Heart left ventricle (tissue), 16 donors: ENCODE measurements around the gene TACC3. TPM values are rescaled to one million over a fixed set of nuclear protein-coding genes. Genes with fewer than 3 reads are reported as not detected.

ENCODE experiments used
- ATAC-seq, 4 donors: fragments of 200-7000 bp; cut with Tn5 transposase; one replicate each; pipeline ENCODE4 v1.9.1; 2020 to 2022; ENCODE audit warnings: moderate library complexity in 4 of 4, mild to moderate bottlenecking in 3 of 4, moderate number of reproducible peaks in 1 of 4
- DNase-seq, 5 donors: peaks; one replicate each; pipeline ENCODE4 v3.0.0-alpha.2; 2020
- H3K27ac ChIP-seq, 12 donors: fragments of 200-600 bp; sonication (generic) in 4 of 12; one replicate each; pipeline versions ENCODE4 v1.5.0 to v1.8.0; 2016 to 2022; ENCODE audit warnings: mild to moderate bottlenecking in 2 of 12
- H3K27me3 ChIP-seq, 9 donors: fragments of 200-600 bp; sonication (generic) in 2 of 9; one replicate each; pipeline versions ENCODE4 v1.5.1 to v1.8.0; 2016 to 2022; ENCODE audit warnings: mild to moderate bottlenecking in 3 of 9
- H3K36me3 ChIP-seq, 9 donors: fragments of 200-600 bp; sonication (generic) in 2 of 9; one replicate each; pipeline versions ENCODE4 v1.5.0 to v1.8.0; 2018 to 2022; ENCODE audit warnings: mild to moderate bottlenecking in 2 of 9
- H3K4me1 ChIP-seq, 12 donors: fragments of 200-600 bp; sonication (generic) in 4 of 12; one replicate each; pipeline versions ENCODE4 v1.5.0 to v1.8.0; 2016 to 2022; ENCODE audit warnings: mild to moderate bottlenecking in 3 of 12
- H3K4me3 ChIP-seq, 12 donors: fragments of 200-600 bp; sonication (generic) in 4 of 12; one replicate each; pipeline versions ENCODE4 v1.5.0 to v1.8.0; 2017 to 2022; ENCODE audit warnings: mild to moderate bottlenecking in 9 of 12, moderate library complexity in 4 of 12
- H3K9me3 ChIP-seq, 12 donors: fragments of 200-600 bp; sonication (generic) in 4 of 12; one replicate each; pipeline versions ENCODE4 v1.5.0 to v1.8.0; 2016 to 2022; ENCODE audit warnings: mild to moderate bottlenecking in 1 of 12
- CTCF ChIP-seq, 12 donors: fragments of 200-600 bp; sonication (generic) in 4 of 12; IDR thresholded peaks; one replicate each; pipeline versions ENCODE4 v1.5.0 to v1.8.0; 2018 to 2022; ENCODE audit warnings: antibody characterized with exemption in 12 of 12, mild to moderate bottlenecking in 5 of 12
- POLR2A ChIP-seq, 2 donors: fragments of 450-650 bp; IDR thresholded peaks; one replicate each; pipeline ENCODE4 v1.6.1; 2017; ENCODE audit warnings: antibody characterized with exemption in 2 of 2, mild to moderate bottlenecking in 2 of 2, moderate library complexity in 2 of 2
- WGBS, 4 donors: extraction: QIAGEN DNeasy Blood & Tissue Kit in 2 of 4; methylation state at CpG; one replicate each; pipeline versions ENCODE4 v1.1.5 to v1.1.7; 2013 to 2018; 5-methylcytosine and 5-hydroxymethylcytosine counted together
- intact Hi-C, 10 donors: fragments of 100-400 bp; cut with DNase I; formaldehyde crosslinking; loops; one replicate each; pipeline versions ENCODE4 v1.11.1 to v1.14.2; 2022
- polyA plus RNA-seq, 2 donors: library from polyadenylated mRNA; stranded (reverse); fragments of 200-250 nt; gene quantifications; one replicate each; pipeline ENCODE4 v1.2.3, GENCODE V29; 2013
- total RNA-seq, 9 donors: library from RNA; depleted of rRNA in 2 of 9; stranded (reverse); fragments of >200 nt in 2 of 9; fragmentation: NEBNext Ultra II Directional in 3 of 9; extraction: Animal tissue kit (Norgen Biotek cat#: 25700) in 3 of 9; gene quantifications; one replicate each; pipeline versions ENCODE4 v1.1.0 to v1.2.4, GENCODE V29; 2016 to 2023
- donor health status: ischemic (EF 13 %, LVEDD 7.1; RV severe dilation, severe dysfunction).
- donor health status: healthy with polysubstance abuse.
- donor health status: DM: no; HTN: yes; CAD: no.
- donor health status: DM: no; HTN: no; CAD: no.
- donor health status: ischemic (EF 25% LVEDD 6.9; RV normal size, moderate dysfunction).
- donor health status: ischemic (EF 25% LVEDD 5.7; RV mildly dilated, moderate dysfunction).
- donor health status: healthy.
- donor health status: DM: yes; HTN: yes; CAD: no.
- donor health status: ischemic (EF 35%, LVEDD 5.7; RV mildly dilated, moderate dysfunction).
- donor health status: nonischemic (EF 11% LVEDD 7.7; RV severe dilation, severe dysfunction).
- donor health status: DM: yes; HTN: yes; CAD: no.
- donor health status: PGD.
- donor health status: ischemic (EF 29% LVEDD 5.4; RV normal size, mild dysfunction).
- donor health status: nonischemic (EF 23%, LVEDD 6.1; RV moderate dilation, normal function).

The TACC3 gene
- total and polyA plus RNA-seq, 11 donors, result 2.9 to 19.1 (median 6.1) TPM

- H3K4me3 ChIP-seq, result no peak overlapping the region
- H3K27me3 ChIP-seq, result no peaks in the 10 kb centered on the region
- 90 to 93% (median 91%) methylated on average over 15 to 17 of the region's 17 CpGs for WGBS, 4 donors
- ATAC-seq (no peak), DNase-seq (no peak)
- H3K9me3 ChIP-seq, result no peaks in the 10 kb centered on the region
- H3K4me1 ChIP-seq, result peaks cover 0 to 17% (median 7%) of the 10 kb centered on the region in 12 donors
- no peak for TF ChIP-seq CTCF (IDR thresholded peaks at IDR 0.05)
- no peak for TF ChIP-seq POLR2A (IDR thresholded peaks at IDR 0.05)
- intact Hi-C loops, result loop anchor here in 2 of 10 donors (5.0 kb wide), 2 partner anchors 37 to 42 kb away; partner anchors contain the start of gene FGFR3 (in 1 of the 2)
- H3K27ac ChIP-seq, result no peak overlapping the region
- no peaks in the 10 kb centered on the region for H3K36me3 ChIP-seq
Observed at GRCh38 chr4:1755297-1755696, 34.0 kb downstream of the TACC3 start.

GRCh38 chr4:1756079-1756478 is 34.8 kb downstream of the TACC3 start:
- DNase-seq (no peak), ATAC-seq (no peak)
- H3K4me3 ChIP-seq, result no peak overlapping the region
- WGBS, 4 donors, result 60 to 79% (median 69%) methylated on average over 8 to 18 of the region's 18 CpGs
- intact Hi-C loops, result loop anchor here in 2 of 10 donors (5.0 kb wide), 2 partner anchors 36 to 41 kb away; partner anchors contain the start of gene FGFR3 (in 1 of the 2)
- H3K27ac ChIP-seq, result no peak overlapping the region
- TF ChIP-seq POLR2A (IDR thresholded peaks at IDR 0.05) (no peak), CTCF (IDR thresholded peaks at IDR 0.05) (no peak)
- no peaks in the 10 kb centered on the region for H3K27me3 ChIP-seq
- no peaks in the 10 kb centered on the region for H3K36me3 ChIP-seq
- H3K4me1 ChIP-seq, result peaks cover 0 to 18% (median 7%) of the 10 kb centered on the region in 12 donors
- H3K9me3 ChIP-seq, result no peaks in the 10 kb centered on the region

- no peak for ATAC-seq
- Histone ChIP-seq H3K4me1 (peaks cover 0 to 15% (median 6%) of the 10 kb centered on the region in 12 donors), H3K36me3 (no peaks in the 10 kb centered on the region), H3K27ac (no peak overlapping the region), H3K4me3 (no peak overlapping the region), H3K9me3 (no peaks in the 10 kb centered on the region), H3K27me3 (no peaks in the 10 kb centered on the region)
- no peak for DNase-seq
- intact Hi-C loops, result loop anchor here in 2 of 10 donors (5.0 kb wide), 2 partner anchors 35 to 40 kb away; partner anchors contain the start of gene FGFR3 (in 1 of the 2)
- 84 to 91% (median 89%) methylated on average over 12 to 20 of the region's 20 CpGs for WGBS, 4 donors
- no peak for TF ChIP-seq POLR2A (IDR thresholded peaks at IDR 0.05)
- TF ChIP-seq CTCF (IDR thresholded peaks at IDR 0.05), result no peak
Observed at GRCh38 chr4:1756893-1757779, 35.8 kb downstream of the TACC3 start.

- WGBS, 4 donors, result 70 to 81% (median 74%) methylated on average over 17 of the region's 17 CpGs
- H3K4me1 ChIP-seq, result peaks cover 0 to 8% (median under 1%) of the 10 kb centered on the region in 12 donors
- no peak overlapping the region for H3K4me3 ChIP-seq
- peaks cover 0 to 3% (median 0%) of the 10 kb centered on the region in 9 donors for H3K27me3 ChIP-seq
- DNase-seq (no peak), ATAC-seq (no peak)
- H3K36me3 ChIP-seq, result no peaks in the 10 kb centered on the region
- intact Hi-C loops, result loop anchor here in 2 of 10 donors (5.0 kb wide), 2 partner anchors 34 to 39 kb away; partner anchors contain the start of gene FGFR3 (in 1 of the 2)
- TF ChIP-seq POLR2A (IDR thresholded peaks at IDR 0.05) (no peak), CTCF (IDR thresholded peaks at IDR 0.05) (no peak)
- no peak overlapping the region for H3K27ac ChIP-seq
- no peaks in the 10 kb centered on the region for H3K9me3 ChIP-seq
Observed at GRCh38 chr4:1757836-1758235, 36.5 kb downstream of the TACC3 start.
